Kidney capillary endothelial cell (primary cell): Measurements from ENCODE around the gene RXRG.

Experiments used
- DNase-seq: peaks from one replicate; pipeline ENCODE4 v3.0.0-alpha.2; 2018; ENCODE audit warnings: low spot score

RXRG gene

DNA sequence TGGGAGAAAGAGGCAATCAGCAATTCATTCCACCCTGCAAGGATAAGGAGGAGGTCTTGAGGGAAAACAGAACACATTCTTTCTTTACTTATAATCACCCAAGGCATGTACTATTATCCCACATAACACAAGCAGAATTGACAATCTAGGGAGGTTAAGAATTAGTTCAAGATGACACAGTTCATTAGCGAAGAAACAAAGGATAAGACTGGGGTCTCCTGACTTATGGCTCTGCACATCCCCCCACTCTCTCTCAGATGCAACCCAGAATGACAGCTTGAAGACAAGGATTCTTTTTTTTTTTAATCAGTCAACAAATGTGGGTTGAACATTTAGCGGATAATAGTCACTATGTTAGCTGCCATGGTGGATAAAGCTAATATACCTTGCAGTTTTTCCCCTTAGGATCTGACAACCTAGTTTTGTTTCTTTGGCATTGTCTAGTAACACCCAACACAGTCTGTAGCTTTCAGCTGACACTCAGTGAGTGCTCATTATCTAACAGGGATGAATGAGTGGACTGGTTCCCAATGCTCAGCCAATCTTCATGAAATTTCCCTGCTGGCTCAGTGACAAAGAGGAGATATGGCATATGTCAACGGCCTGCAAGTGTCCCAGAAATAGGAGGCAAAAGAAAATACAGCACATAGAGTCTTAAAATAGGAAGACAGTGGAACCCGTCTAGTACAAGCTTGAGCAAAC is 35.1 kb downstream of the RXRG start:
- no peak for DNase-seq

DNA sequence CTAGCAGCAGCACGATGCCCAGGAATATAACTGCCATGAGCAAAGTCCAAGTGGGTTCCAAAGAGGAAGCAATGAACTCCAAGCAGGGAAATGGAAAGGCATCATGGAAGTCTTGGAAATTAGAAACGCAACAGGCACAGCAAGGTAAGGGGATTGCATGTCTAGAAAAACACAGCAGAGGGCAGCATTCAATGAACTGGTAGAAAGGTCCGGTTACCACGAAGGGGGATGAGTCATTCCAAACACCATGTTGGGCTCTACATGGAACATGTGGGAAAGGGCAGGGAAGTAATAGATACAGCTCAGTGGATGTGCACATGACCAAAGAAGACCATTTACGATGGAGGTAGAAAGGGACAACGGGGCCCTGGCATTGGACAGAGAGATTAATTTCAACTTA is 36.4 kb downstream of the RXRG start:
- DNase-seq, result peak; percentile 43

DNA sequence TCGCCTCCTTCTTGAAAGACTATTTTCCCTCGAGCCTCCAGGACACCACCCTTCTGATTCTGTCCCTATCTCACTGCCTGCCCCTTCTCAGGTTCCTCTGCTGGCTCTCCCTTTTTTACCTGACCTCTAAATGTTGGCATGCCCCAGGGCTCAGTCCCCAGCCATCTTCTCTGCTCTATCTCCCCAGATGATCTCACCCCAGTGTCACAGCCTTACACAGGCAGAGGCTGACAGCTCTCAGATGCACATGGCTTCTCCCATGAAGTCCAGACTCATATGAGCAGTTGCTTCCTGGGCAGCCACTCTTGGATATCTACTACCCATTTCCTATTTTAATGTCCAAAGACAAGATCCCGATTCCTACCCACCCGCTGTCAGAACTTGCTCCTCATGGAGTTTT is 37.5 kb downstream of the RXRG start:
- no peak for DNase-seq

DNA sequence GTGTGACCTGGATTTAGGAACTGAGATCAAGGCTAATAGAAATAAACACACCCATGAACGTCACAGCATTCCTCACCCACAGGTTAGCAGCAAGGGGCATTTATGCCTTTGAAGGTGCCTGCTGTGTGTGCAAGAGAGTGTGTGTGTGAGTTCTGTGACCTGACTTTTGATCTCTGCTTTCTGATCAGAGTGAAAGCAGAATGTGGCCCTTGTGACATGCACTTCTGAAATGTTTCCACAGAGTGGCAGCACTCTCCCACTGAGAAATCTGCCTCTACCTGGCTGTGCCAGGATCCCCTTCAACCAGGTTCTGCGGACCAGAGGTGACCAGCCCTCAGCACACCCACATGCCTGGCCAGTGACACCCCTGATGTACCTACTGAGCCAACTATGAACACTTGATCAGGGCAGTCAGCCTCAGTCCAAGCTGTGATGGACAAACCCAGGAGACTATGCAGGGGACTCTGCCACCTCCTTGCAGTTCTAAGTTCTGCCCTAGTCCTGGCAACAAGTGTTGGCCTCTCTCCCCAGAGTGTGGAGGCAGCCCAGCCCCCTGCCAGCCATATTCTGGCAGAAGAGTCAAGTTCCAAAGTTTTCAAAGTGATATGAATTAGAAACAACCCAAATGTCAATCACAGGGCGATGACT is 41.0 kb downstream of the RXRG start:
- DNase-seq, result no peak

DNA sequence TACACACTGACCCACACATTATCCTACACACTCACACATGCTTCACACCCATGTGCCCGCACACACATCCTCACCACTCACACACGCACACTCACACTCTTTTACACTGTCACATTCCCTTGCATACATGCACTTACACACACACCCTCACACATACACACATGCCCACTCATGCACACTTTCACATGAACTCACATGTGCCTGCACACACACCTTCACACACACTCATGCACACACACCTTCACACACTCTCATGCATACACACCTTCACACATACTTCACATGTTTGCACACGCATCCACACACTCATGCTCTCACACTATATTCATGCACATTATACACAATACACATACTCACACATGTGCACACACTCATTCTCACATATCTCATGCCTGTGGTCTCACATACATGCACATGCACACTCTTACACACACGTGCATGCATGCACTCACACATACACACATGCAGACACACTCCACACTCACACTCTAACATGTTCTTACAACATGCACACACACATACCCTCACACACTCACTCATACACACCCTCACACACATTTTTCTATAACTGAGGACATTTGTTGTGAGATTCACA is 42.3 kb downstream of the RXRG start:
- no peak for DNase-seq

DNA sequence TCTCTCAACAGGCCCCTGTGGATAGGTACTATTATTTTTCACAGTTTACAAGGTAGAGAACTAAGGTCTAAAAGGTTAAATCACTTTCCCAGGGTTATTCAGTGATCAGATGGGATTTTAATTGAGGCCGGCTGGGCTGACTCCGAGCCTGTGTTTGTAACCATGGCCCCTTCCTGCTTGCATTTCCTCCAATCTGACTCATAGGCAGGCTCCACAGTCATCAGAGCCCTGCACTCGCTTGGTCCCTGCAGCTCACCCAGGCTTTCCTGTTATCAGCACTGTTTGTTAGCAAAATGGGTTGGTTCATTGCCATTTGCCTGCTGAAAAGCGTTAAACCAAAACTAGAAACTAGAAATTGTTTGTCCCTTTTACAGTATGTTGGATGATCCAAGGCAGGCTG is 47.0 kb downstream of the RXRG start:
- peak; percentile 85 for DNase-seq

DNA sequence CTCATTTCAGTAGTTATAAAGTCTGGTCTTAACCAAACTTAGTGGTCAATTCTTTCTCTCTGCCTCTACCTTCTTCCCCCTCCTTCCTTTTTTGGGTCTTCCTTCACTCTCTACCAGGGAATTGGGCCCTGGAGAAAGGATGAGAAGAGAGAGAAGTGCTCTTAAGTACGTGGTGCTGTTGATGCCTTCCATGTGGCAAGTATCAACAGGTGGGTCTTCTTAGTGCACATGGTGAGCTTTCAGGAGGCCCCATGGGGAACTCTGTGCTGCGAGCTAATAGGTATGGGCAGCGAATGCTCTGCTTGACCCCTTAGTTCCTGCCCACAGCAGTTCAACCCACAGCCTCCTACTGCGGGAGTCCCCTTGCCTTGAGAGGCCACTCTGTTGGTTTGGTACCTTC is 49.0 kb downstream of the RXRG start:
- no peak for DNase-seq

DNA sequence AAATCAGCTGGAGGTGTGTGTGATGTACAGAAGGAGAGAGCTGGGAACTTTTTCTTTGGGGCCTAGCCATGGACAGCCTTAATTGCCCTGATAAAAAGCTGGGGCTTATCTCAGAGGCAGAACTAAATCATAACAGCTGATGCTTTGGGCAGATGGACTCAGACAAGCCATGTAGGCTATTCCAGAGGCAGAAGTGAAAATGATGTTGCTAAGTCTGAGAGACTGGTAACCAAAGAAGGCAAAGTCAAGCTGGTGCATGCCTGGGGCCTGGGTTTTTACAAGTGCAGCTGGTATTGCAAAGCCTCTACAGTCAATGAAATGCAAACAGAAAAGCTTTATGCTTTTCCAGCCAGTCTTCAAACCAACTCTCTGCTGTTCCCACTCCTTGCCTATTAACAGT is 49.4 kb downstream of the RXRG start:
- DNase-seq, result no peak

DNA sequence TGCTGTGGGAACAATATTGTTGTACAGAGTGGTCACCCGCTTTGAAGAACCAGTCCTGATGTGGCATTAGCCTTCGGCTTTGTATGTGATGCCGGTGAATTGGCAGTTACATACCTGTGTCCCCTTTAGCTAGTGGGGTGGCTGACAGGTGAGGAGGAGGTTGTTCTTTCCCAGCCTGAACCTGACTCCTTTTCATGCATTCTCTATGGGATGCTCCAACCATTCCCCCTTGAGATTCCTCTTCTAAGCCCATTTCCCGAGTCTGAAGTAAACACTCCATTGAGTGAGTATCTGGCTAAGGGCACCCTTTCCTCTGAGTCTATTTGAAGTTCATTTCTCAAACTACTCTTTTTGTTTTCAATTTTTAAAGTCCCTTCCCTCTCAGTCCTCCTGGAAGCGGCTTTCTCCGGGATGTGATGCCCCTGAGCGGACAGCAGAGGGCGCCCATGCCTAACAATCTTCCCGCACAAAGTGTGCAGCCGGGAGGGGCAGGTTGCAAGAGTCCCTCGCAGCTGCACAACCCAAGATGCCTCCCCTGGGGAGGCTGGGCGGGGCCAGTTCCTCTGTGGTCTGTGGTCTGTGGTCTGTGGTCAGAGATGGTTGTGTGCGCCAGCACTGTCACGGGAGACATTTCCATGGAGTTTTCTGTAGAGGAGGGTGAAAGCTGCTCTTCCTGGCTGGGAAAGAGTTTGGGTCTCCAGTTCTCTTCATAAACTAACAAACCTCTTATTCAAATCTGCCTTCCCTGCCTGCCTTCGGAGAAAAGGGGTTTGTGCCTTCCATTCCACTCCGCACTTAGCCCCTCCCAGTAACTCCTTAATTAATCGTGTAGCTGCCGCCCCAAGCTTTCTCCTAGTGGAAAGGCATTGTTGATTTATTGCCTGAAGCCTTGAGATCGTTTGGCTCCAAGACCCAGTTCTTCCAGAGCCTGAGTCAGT is 52.0 kb downstream of the RXRG start:
- DNase-seq, result peak; percentile 56

DNA sequence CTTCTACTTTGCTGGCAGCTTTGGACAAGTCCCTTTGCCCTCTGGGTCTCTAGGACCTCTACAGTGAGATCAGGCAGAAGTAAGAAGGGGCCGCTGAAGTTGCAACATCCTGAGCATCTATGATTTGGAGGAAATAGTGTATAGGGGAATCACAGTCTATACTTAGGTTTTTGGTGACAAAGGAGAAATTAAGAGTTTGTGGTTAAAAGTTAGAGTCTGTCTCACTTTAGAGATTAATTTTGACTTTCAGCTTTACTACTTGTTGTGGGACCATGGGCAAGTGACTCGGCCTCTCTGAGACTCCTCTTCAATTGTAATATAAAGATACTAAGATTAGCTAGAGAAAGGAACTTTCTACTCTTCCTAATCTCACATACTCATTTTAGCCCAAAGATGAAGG is 55.3 kb downstream of the RXRG start:
- DNase-seq, result no peak

DNA sequence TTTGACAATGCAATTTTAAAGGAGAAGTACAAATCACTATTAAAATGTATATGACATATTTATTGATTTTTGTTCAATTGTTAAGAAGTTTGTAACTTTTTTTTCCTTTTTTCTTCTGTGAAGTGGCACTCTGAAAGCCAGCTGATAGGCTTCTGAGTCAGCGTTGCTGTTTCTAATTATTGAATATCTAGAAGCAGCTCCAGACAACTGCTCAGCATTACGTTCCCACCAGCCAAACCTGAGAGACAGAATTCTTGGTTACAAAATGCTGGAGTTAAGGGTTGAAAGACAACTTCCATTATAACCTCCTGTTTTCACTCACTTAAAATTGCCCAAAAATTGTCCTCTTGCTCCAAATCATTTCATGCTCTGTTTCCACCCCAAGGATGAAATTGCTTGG is 57.0 kb downstream of the RXRG start:
- no peak for DNase-seq

DNA sequence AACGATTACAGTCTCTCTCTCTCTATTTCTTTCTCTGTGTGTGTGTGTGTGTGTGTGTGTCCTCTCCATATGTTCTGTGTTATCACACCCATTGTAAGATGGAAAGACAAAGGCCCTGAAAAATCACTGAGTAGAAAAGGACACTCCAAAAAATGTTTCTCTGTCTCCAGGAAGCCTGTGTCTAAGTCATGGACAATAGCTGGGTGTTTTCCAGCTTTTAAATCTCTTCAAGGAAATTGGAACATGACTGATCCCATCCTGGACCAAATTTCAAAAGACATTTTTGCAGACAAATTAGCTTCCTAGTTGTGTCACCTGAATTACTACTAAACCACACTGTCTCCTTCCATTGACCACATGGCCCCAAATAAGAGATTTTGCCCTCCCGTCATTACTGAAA is 57.4 kb downstream of the RXRG start:
- DNase-seq, result no peak

DNA sequence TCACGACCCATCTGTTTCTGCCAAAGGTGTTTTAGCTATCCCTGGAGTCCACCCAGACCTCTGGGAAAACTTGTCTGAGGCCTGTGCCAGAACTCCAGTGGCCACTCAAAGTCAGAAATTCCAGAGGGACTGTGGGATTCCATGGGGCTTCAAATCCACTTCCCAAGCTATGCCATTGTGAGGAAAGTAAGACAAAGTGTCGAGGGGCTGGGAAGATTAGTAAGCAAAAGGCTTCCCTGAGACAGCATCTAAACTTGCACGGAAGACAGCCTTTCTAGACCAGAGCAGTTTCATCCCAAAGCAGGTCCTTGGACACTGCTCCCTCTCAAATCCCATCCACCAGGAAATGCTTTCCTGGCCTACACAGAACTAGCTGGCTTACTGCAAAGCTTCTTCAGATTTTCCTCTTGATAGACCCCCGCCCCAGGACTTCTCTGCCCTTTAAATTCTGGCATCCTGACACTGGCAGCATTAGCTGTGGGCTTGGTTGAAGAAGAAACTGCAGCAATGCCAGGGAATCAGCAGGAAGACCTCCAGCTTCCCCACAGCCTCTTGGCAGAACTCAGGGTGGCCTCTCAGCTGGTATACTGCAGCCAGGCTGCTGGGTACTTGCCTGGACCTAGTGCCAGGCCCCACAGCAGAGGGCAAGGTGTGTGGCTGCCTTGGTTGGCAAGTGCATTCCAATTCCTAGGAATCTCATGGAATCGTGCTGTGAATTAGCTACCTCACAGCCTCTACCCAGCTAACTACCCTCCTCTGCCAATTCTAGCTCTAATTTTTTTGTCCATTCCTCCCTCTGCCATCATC is 61.1 kb downstream of the RXRG start:
- no peak for DNase-seq

DNA sequence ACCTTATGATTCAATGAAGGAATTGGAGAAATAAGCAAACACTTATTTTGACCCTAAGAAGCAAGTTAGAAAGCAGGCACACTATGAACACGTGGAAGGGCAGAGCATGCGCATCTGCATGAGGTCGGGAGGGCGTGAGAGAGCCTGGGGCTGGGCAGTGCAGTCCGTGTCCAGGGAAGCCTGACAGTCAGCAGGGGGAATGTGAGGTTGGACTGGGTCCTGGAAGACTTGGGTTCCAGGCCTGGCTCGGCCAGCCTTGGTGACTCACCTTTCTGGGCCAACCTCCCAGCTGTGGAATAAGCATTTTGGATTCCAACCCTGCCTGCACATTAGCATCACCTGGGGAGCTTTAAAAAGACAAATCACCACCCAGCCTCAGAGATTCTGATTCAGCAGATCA is 61.9 kb downstream of the RXRG start:
- no peak for DNase-seq

DNA sequence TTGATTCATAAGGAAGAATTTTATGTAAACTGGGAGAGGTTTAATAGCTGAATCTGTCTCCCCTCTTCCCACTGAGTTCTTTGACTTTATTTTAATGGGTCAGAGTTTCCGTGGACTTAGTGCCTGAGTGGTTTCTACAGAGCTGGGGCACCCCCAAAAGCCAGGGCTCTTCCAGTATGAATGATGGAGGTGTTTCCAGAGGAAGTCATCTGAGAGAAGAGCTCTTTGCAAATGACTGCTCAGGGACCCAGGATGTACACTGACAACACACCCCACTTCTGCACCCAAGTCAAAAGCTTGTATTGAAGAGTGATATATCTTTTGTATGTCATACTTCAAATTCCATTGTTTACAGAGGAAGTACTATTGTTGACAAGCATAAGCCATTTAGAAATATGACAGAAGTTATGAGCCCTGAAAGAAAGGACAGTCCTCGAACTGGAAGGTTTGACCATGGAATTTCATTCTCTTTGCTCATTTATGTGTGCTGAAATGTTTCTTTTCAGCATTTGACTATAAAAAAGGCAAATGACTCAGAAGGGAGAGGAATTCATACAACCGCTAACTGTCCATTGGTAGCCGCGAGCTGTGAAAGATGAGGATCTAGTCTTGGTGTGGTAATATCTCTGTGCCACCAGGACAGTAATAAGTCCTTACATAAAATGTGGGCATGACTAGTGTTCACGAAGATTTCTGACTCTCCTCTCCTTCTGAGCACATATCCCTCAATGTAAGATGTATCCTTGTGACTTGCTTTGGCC is 63.0 kb downstream of the RXRG start:
- no peak for DNase-seq

DNA sequence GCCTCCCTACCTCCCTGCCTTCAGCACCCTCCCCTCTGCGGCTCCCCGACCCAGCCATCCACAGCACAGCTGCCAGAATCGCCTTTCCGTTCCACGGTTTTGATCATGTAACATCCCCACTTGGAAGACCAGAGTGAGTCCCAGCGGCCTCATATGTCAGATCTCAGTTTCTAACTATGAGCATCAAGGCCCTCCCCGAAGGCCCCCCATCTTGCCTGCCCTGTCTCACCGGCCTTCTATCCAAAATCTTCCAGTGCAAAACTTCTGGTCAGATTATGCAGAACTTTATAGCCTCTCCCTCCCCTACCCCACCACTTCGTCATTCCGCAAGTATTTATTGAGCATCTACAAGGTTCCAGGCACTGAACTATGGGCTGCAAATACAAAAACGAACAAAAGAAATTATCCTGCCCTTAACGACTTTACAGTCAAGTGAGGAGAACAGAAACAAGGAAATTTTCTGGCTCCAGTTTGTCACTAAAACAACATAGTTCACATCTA is 68.1 kb downstream of the RXRG start:
- DNase-seq, result no peak

DNA sequence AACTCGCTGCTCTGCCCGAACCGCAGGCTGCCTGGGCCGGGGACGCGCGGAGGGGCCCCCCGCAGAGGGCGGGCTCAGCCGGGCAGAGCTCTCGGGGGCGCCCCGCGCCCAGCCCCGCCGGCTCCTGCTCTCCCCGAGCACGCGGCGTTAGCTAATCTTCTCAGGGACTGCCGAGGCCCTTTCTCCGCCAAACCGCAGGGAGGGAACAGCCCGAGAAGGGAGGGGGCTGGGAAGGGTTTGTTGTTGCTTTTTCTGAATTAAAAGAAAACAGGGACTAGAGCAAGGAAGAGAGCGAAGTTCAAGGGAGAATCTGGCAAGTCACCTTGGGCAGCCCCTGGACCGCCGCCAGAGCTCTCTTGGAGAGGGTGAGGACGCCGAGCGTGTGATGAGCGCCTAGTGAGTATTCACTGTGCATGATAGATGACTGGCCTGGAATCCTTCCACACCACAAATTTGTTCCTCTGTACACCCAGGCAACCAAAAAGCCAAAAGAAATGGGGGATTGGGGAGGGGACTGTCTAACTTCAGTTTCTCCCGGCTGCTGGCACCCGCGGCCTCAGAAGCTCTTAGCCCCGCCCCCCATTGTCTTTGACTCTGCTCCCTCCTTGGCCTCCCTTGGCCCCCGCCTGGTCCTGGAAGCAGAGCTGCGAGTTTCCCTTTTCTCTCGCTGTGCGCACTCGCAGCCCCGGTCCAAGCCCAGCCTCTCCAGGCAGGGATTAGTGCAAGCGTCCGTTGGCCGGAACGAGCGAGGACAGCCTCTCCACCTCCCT is 68.7 kb downstream of the RXRG start:
- DNase-seq, result peak; percentile 43

DNA sequence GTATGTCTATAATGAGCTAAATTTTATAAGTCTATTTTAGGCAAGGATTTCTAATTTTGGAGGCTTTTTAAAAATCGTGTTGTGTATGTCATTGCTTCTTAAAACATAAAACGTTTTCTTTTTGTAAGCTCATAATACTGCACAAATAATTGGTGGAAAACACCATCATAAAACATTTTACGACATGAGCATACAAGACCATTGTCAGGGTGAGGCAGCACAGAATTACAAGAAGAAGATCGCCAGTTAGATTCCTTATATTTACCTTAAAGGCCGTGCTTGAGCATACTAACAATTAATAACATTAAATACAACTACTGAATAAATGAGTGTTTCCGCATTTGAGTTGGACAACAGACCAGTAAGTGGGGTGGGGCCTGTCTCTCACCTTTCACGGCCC is 69.3 kb downstream of the RXRG start:
- no peak for DNase-seq

DNA sequence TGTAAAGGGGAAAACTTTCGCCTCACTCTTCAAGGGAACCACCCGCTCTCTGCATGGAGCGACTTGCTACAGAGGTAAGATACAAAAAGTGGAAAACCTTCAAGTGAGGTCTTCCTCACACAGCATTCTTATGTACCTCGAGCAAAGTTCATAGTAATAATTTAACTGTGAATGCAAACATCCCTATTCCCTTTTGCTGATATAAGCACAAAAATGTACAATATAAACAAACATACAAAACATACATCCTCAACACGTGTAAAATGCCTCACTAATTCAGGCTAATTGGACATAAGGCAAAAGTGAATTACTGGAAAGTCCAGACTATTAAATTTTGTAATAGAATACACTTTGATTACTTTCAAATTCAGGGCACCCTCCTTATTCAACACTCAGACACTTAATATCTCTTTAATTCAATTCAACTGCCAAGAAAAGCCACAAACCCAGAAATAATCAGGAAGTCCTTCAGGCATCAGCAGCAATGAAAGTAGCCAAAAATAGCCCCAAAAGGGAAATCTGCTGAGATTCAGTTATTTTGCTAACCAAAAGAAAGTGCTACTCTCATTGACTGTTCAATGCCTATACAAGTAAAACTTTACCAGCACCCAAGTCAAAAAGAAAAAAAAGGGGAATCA is 73.2 kb downstream of the RXRG start:
- no peak for DNase-seq
